ENCODE data around the gene RASGRF1.

The RASGRF1 gene

GRCh38 chr15:79016527-79017170, 73.9 kb downstream of the RASGRF1 start:
- Histone ChIP-seq H3K27me3 (ENCODE audit: control insufficient read depth, insufficient read depth, low read length, poor library complexity, severe bottlenecking) (no peaks in the 10 kb centered on the region), H3K4me3 (ENCODE audit: insufficient read depth, low read depth, low read length) (no peak overlapping the region), H3K27ac (ENCODE audit: insufficient read depth, low read depth, low read length, poor library complexity, severe bottlenecking) (no peak overlapping the region), H3K36me3 (ENCODE audit: control insufficient read depth, insufficient read depth, low read length) (no peaks in the 10 kb centered on the region), H3K4me1 (ENCODE audit: control insufficient read depth, insufficient read depth, low read length) (no peaks in the 10 kb centered on the region), H3K9me3 (ENCODE audit: control insufficient read depth, low read length) (no peaks in the 10 kb centered on the region)
- WGBS, 2 experiments = 92 to 96% methylated on average over 10 of the region's 10 CpGs

- no peaks in the 10 kb centered on the region for H3K9me3 ChIP-seq (ENCODE audit: control insufficient read depth, low read length)
- no peaks in the 10 kb centered on the region for H3K4me1 ChIP-seq (ENCODE audit: control insufficient read depth, insufficient read depth, low read length)
- H3K36me3 ChIP-seq (ENCODE audit: control insufficient read depth, insufficient read depth, low read length) = no peaks in the 10 kb centered on the region
- H3K27me3 ChIP-seq (ENCODE audit: control insufficient read depth, insufficient read depth, low read length, poor library complexity, severe bottlenecking) = no peaks in the 10 kb centered on the region
- H3K4me3 ChIP-seq (ENCODE audit: insufficient read depth, low read depth, low read length) = no peak overlapping the region
- 85 to 93% methylated on average over 3 of the region's 3 CpGs for WGBS, 2 experiments
- no peak overlapping the region for H3K27ac ChIP-seq (ENCODE audit: insufficient read depth, low read depth, low read length, poor library complexity, severe bottlenecking)
Measured at GRCh38 chr15:79015416-79015815, 75.2 kb downstream of the RASGRF1 start.

GRCh38 chr15:79010278-79010677, 80.3 kb downstream of the RASGRF1 start:
- no peaks in the 10 kb centered on the region for H3K9me3 ChIP-seq (ENCODE audit: control insufficient read depth, low read length)
- no peak overlapping the region for H3K4me3 ChIP-seq (ENCODE audit: insufficient read depth, low read depth, low read length)
- H3K36me3 ChIP-seq (ENCODE audit: control insufficient read depth, insufficient read depth, low read length) = no peaks in the 10 kb centered on the region
- WGBS, 2 experiments = 89 to 94% methylated on average over 2 of the region's 2 CpGs
- H3K27me3 ChIP-seq (ENCODE audit: control insufficient read depth, insufficient read depth, low read length, poor library complexity, severe bottlenecking) = no peaks in the 10 kb centered on the region
- no peak overlapping the region for H3K27ac ChIP-seq (ENCODE audit: insufficient read depth, low read depth, low read length, poor library complexity, severe bottlenecking)
- peaks cover 7% of the 10 kb centered on the region for H3K4me1 ChIP-seq (ENCODE audit: control insufficient read depth, insufficient read depth, low read length)

GRCh38 chr15:79009379-79009778, 81.2 kb downstream of the RASGRF1 start:
- Histone ChIP-seq H3K4me3 (ENCODE audit: insufficient read depth, low read depth, low read length) (no peak overlapping the region), H3K9me3 (ENCODE audit: control insufficient read depth, low read length) (no peaks in the 10 kb centered on the region), H3K27me3 (ENCODE audit: control insufficient read depth, insufficient read depth, low read length, poor library complexity, severe bottlenecking) (no peaks in the 10 kb centered on the region), H3K27ac (ENCODE audit: insufficient read depth, low read depth, low read length, poor library complexity, severe bottlenecking) (no peak overlapping the region), H3K36me3 (ENCODE audit: control insufficient read depth, insufficient read depth, low read length) (no peaks in the 10 kb centered on the region), H3K4me1 (ENCODE audit: control insufficient read depth, insufficient read depth, low read length) (peaks cover 7% of the 10 kb centered on the region)
- 86 to 89% methylated on average over 4 of the region's 4 CpGs for WGBS, 2 experiments

GRCh38 chr15:79008659-79009058, 81.9 kb downstream of the RASGRF1 start:
- WGBS, 2 experiments = 89% methylated on average over 10 of the region's 10 CpGs
- no peaks in the 10 kb centered on the region for H3K9me3 ChIP-seq (ENCODE audit: control insufficient read depth, low read length)
- no peak overlapping the region for H3K27ac ChIP-seq (ENCODE audit: insufficient read depth, low read depth, low read length, poor library complexity, severe bottlenecking)
- no peaks in the 10 kb centered on the region for H3K27me3 ChIP-seq (ENCODE audit: control insufficient read depth, insufficient read depth, low read length, poor library complexity, severe bottlenecking)
- H3K4me1 ChIP-seq (ENCODE audit: control insufficient read depth, insufficient read depth, low read length) = peaks cover 7% of the 10 kb centered on the region
- no peak overlapping the region for H3K4me3 ChIP-seq (ENCODE audit: insufficient read depth, low read depth, low read length)
- H3K36me3 ChIP-seq (ENCODE audit: control insufficient read depth, insufficient read depth, low read length) = no peaks in the 10 kb centered on the region

- WGBS, 2 experiments = 33 to 37% methylated on average over 3 of the region's 3 CpGs
- Histone ChIP-seq H3K36me3 (ENCODE audit: control insufficient read depth, insufficient read depth, low read length) (no peaks in the 10 kb centered on the region), H3K4me3 (ENCODE audit: insufficient read depth, low read depth, low read length) (no peak overlapping the region), H3K27me3 (ENCODE audit: control insufficient read depth, insufficient read depth, low read length, poor library complexity, severe bottlenecking) (no peaks in the 10 kb centered on the region), H3K27ac (ENCODE audit: insufficient read depth, low read depth, low read length, poor library complexity, severe bottlenecking) (no peak overlapping the region), H3K4me1 (ENCODE audit: control insufficient read depth, insufficient read depth, low read length) (peaks cover 7% of the 10 kb centered on the region), H3K9me3 (ENCODE audit: control insufficient read depth, low read length) (no peaks in the 10 kb centered on the region)
Measured at GRCh38 chr15:79007066-79007465, 83.5 kb downstream of the RASGRF1 start.

- Histone ChIP-seq H3K4me3 (ENCODE audit: insufficient read depth, low read depth, low read length) (no peak overlapping the region), H3K27me3 (ENCODE audit: control insufficient read depth, insufficient read depth, low read length, poor library complexity, severe bottlenecking) (no peaks in the 10 kb centered on the region), H3K36me3 (ENCODE audit: control insufficient read depth, insufficient read depth, low read length) (no peaks in the 10 kb centered on the region), H3K9me3 (ENCODE audit: control insufficient read depth, low read length) (no peaks in the 10 kb centered on the region), H3K27ac (ENCODE audit: insufficient read depth, low read depth, low read length, poor library complexity, severe bottlenecking) (no peak overlapping the region), H3K4me1 (ENCODE audit: control insufficient read depth, insufficient read depth, low read length) (peaks cover 8% of the 10 kb centered on the region)
- WGBS, 2 experiments = 94 to 95% methylated on average over 14 to 16 of the region's 16 CpGs
Measured at GRCh38 chr15:79006071-79006470, 84.5 kb downstream of the RASGRF1 start.

- Histone ChIP-seq H3K4me1 (ENCODE audit: control insufficient read depth, insufficient read depth, low read length) (peaks cover 23% of the 10 kb centered on the region), H3K9me3 (ENCODE audit: control insufficient read depth, low read length) (no peaks in the 10 kb centered on the region), H3K27ac (ENCODE audit: insufficient read depth, low read depth, low read length, poor library complexity, severe bottlenecking) (no peak overlapping the region), H3K27me3 (ENCODE audit: control insufficient read depth, insufficient read depth, low read length, poor library complexity, severe bottlenecking) (no peaks in the 10 kb centered on the region), H3K36me3 (ENCODE audit: control insufficient read depth, insufficient read depth, low read length) (no peaks in the 10 kb centered on the region), H3K4me3 (ENCODE audit: insufficient read depth, low read depth, low read length) (no peak overlapping the region)
- WGBS, 2 experiments = 68 to 79% methylated on average over 6 of the region's 6 CpGs
Measured at GRCh38 chr15:79004336-79004735, 86.2 kb downstream of the RASGRF1 start.

- Histone ChIP-seq H3K4me1 (ENCODE audit: control insufficient read depth, insufficient read depth, low read length) (peaks cover 18% of the 10 kb centered on the region), H3K9me3 (ENCODE audit: control insufficient read depth, low read length) (no peaks in the 10 kb centered on the region), H3K27me3 (ENCODE audit: control insufficient read depth, insufficient read depth, low read length, poor library complexity, severe bottlenecking) (no peaks in the 10 kb centered on the region), H3K4me3 (ENCODE audit: insufficient read depth, low read depth, low read length) (no peak overlapping the region), H3K27ac (ENCODE audit: insufficient read depth, low read depth, low read length, poor library complexity, severe bottlenecking) (no peak overlapping the region), H3K36me3 (ENCODE audit: control insufficient read depth, insufficient read depth, low read length) (no peaks in the 10 kb centered on the region)
- WGBS, 2 experiments = 93% methylated on average over 24 of the region's 24 CpGs
Measured at GRCh38 chr15:79003896-79004295, 86.7 kb downstream of the RASGRF1 start.

GRCh38 chr15:79003301-79003700, 87.3 kb downstream of the RASGRF1 start:
- peaks cover 16% of the 10 kb centered on the region for H3K4me1 ChIP-seq (ENCODE audit: control insufficient read depth, insufficient read depth, low read length)
- WGBS, 2 experiments = 90 to 93% methylated on average over 9 of the region's 9 CpGs
- H3K27me3 ChIP-seq (ENCODE audit: control insufficient read depth, insufficient read depth, low read length, poor library complexity, severe bottlenecking) = no peaks in the 10 kb centered on the region
- H3K9me3 ChIP-seq (ENCODE audit: control insufficient read depth, low read length) = no peaks in the 10 kb centered on the region
- no peak overlapping the region for H3K4me3 ChIP-seq (ENCODE audit: insufficient read depth, low read depth, low read length)
- H3K36me3 ChIP-seq (ENCODE audit: control insufficient read depth, insufficient read depth, low read length) = no peaks in the 10 kb centered on the region
- no peak overlapping the region for H3K27ac ChIP-seq (ENCODE audit: insufficient read depth, low read depth, low read length, poor library complexity, severe bottlenecking)

GRCh38 chr15:79002581-79002980, 88.0 kb downstream of the RASGRF1 start:
- H3K4me3 ChIP-seq (ENCODE audit: insufficient read depth, low read depth, low read length) = no peak overlapping the region
- H3K36me3 ChIP-seq (ENCODE audit: control insufficient read depth, insufficient read depth, low read length) = no peaks in the 10 kb centered on the region

More at GRCh38 chr15:79002581-79002980, 88.0 kb downstream of the RASGRF1 start:
- peaks cover 16% of the 10 kb centered on the region for H3K4me1 ChIP-seq (ENCODE audit: control insufficient read depth, insufficient read depth, low read length)
- WGBS, 2 experiments = 95 to 97% methylated on average over 9 of the region's 9 CpGs
- no peaks in the 10 kb centered on the region for H3K9me3 ChIP-seq (ENCODE audit: control insufficient read depth, low read length)
- H3K27ac ChIP-seq (ENCODE audit: insufficient read depth, low read depth, low read length, poor library complexity, severe bottlenecking) = no peak overlapping the region
- no peaks in the 10 kb centered on the region for H3K27me3 ChIP-seq (ENCODE audit: control insufficient read depth, insufficient read depth, low read length, poor library complexity, severe bottlenecking)

All from ectodermal cell (in vitro differentiated cells).